ENCODE data around the gene TKT.

TKT gene

GRCh38 chr3:53195066-53195450 lies 60.8 kb downstream of the TKT start:
- no CpG with 5 or more reads among the region's 10 CpGs for WGBS, 2 donors (ENCODE audit: extremely low coverage in 2 of 2, insufficient read length in 2 of 2, insufficient replicate concordance in 1 of 2)
- no peaks in the 10 kb centered on the region for H3K79me1 ChIP-seq (ENCODE audit: low read depth, low read length)
- H3K4me2 ChIP-seq (ENCODE audit: insufficient read depth, low read length, poor library complexity, severe bottlenecking): no peak overlapping the region
- H3K4me3 ChIP-seq (ENCODE audit: low read length in 2 of 2): no peak overlapping the region
- no peak overlapping the region for H2BK15ac ChIP-seq (ENCODE audit: low read length)
- H2BK5ac ChIP-seq (ENCODE audit: low read length): no peak overlapping the region
- H3K9me3 ChIP-seq (replicated peaks in 1 of 2; ENCODE audit: control insufficient read depth in 2 of 2, insufficient read depth in 1 of 2, low read depth in 1 of 2, low read length in 2 of 2): no peaks in the 10 kb centered on the region
- DNase-seq (ENCODE audit: low spot score): no peak
- peaks cover 0 to under 1% of the 10 kb centered on the region in 2 donors for H3K36me3 ChIP-seq (replicated peaks in 1 of 2; ENCODE audit: control insufficient read depth in 2 of 2, insufficient read depth in 2 of 2, low read length in 2 of 2)
- no peak overlapping the region for H3K23ac ChIP-seq (ENCODE audit: low read depth, low read length, poor library complexity)
- no peak overlapping the region for H3K18ac ChIP-seq (ENCODE audit: low read length)
- H2AFZ ChIP-seq (ENCODE audit: low read length): no peak overlapping the region
- H3K27me3 ChIP-seq (ENCODE audit: control insufficient read depth in 3 of 3, insufficient read depth in 3 of 3, low read depth in 1 of 3, low read length in 3 of 3): peaks cover 0 to 19% (median 0%) of the 10 kb centered on the region in 3 experiments
- no peak overlapping the region for H4K91ac ChIP-seq (ENCODE audit: low read depth, low read length, poor library complexity)
- H4K8ac ChIP-seq (ENCODE audit: low read depth, low read length): no peak overlapping the region
- no peak overlapping the region for H2BK120ac ChIP-seq (ENCODE audit: low read depth, low read length)
- H3K4ac ChIP-seq (ENCODE audit: low read length): no peak overlapping the region
- no peak overlapping the region for H3K27ac ChIP-seq (replicated peaks; ENCODE audit: low read length)
- H3K4me1 ChIP-seq (ENCODE audit: control insufficient read depth in 2 of 2, insufficient read depth in 1 of 2, low read depth in 1 of 2, low read length in 2 of 2): peaks cover 6 to 14% of the 10 kb centered on the region in 2 donors
- no peak overlapping the region for H3K9ac ChIP-seq (ENCODE audit: low read depth, low read length, poor library complexity)
- H2AK5ac ChIP-seq (ENCODE audit: low read depth, low read length): no peak overlapping the region
- H2BK12ac ChIP-seq (ENCODE audit: low read length): no peak overlapping the region
- H3K14ac ChIP-seq (ENCODE audit: low read length): no peak overlapping the region

GRCh38 chr3:53194210-53195065 lies 61.4 kb downstream of the TKT start:
- Histone ChIP-seq H4K8ac (ENCODE audit: low read depth, low read length) (no peak overlapping the region), H3K4me2 (ENCODE audit: insufficient read depth, low read length, poor library complexity, severe bottlenecking) (no peak overlapping the region), H3K4ac (ENCODE audit: low read length) (no peak overlapping the region), H2BK15ac (ENCODE audit: low read length) (no peak overlapping the region), H2BK5ac (ENCODE audit: low read length) (no peak overlapping the region), H3K27ac (replicated peaks; ENCODE audit: low read length) (no peak overlapping the region), H3K23ac (ENCODE audit: low read depth, low read length, poor library complexity) (peak overlapping the region; percentile 37), H3K9ac (ENCODE audit: low read depth, low read length, poor library complexity) (no peak overlapping the region), H3K36me3 (replicated peaks in 1 of 2; ENCODE audit: control insufficient read depth in 2 of 2, insufficient read depth in 2 of 2, low read length in 2 of 2) (peaks cover 0 to 2% of the 10 kb centered on the region in 2 donors), H2AK5ac (ENCODE audit: low read depth, low read length) (peak overlapping the region; percentile 85), H4K91ac (ENCODE audit: low read depth, low read length, poor library complexity) (peak overlapping the region; percentile 68), H3K18ac (ENCODE audit: low read length) (peak overlapping the region; percentile 35), H3K27me3 (ENCODE audit: control insufficient read depth in 3 of 3, insufficient read depth in 3 of 3, low read depth in 1 of 3, low read length in 3 of 3) (peaks cover 0 to 24% (median 0%) of the 10 kb centered on the region in 3 experiments), H2BK12ac (ENCODE audit: low read length) (no peak overlapping the region), H3K14ac (ENCODE audit: low read length) (peak overlapping the region; percentile 56), H2AFZ (ENCODE audit: low read length) (peak overlapping the region; percentile 90), H3K9me3 (replicated peaks in 1 of 2; ENCODE audit: control insufficient read depth in 2 of 2, insufficient read depth in 1 of 2, low read depth in 1 of 2, low read length in 2 of 2) (no peaks in the 10 kb centered on the region), H3K4me3 (ENCODE audit: low read length in 2 of 2) (no peak overlapping the region), H3K4me1 (ENCODE audit: control insufficient read depth in 2 of 2, insufficient read depth in 1 of 2, low read depth in 1 of 2, low read length in 2 of 2) (peaks cover 6 to 14% of the 10 kb centered on the region in 2 donors), H3K79me1 (ENCODE audit: low read depth, low read length) (no peaks in the 10 kb centered on the region), H2BK120ac (ENCODE audit: low read depth, low read length) (no peak overlapping the region)
- DNase-seq (ENCODE audit: low spot score): no peak
- no CpG with 5 or more reads among the region's 14 CpGs for WGBS, 2 donors (ENCODE audit: extremely low coverage in 2 of 2, insufficient read length in 2 of 2, insufficient replicate concordance in 1 of 2)

GRCh38 chr3:53193466-53194209 lies 62.2 kb downstream of the TKT start:
- Histone ChIP-seq H2AFZ (ENCODE audit: low read length) (peak overlapping the region; percentile 90), H3K79me1 (ENCODE audit: low read depth, low read length) (no peaks in the 10 kb centered on the region), H3K27ac (replicated peaks; ENCODE audit: low read length) (no peak overlapping the region), H2BK12ac (ENCODE audit: low read length) (no peak overlapping the region), H3K4me3 (ENCODE audit: low read length in 2 of 2) (no peak overlapping the region), H2BK5ac (ENCODE audit: low read length) (no peak overlapping the region), H4K91ac (ENCODE audit: low read depth, low read length, poor library complexity) (no peak overlapping the region), H2BK15ac (ENCODE audit: low read length) (no peak overlapping the region), H3K4me2 (ENCODE audit: insufficient read depth, low read length, poor library complexity, severe bottlenecking) (no peak overlapping the region), H2BK120ac (ENCODE audit: low read depth, low read length) (no peak overlapping the region), H3K9ac (ENCODE audit: low read depth, low read length, poor library complexity) (no peak overlapping the region), H3K27me3 (ENCODE audit: control insufficient read depth in 3 of 3, insufficient read depth in 3 of 3, low read depth in 1 of 3, low read length in 3 of 3) (peaks cover 0 to 24% (median 0%) of the 10 kb centered on the region in 3 experiments), H3K4ac (ENCODE audit: low read length) (no peak overlapping the region), H3K36me3 (replicated peaks in 1 of 2; ENCODE audit: control insufficient read depth in 2 of 2, insufficient read depth in 2 of 2, low read length in 2 of 2) (peaks cover 0 to 2% of the 10 kb centered on the region in 2 donors), H2AK5ac (ENCODE audit: low read depth, low read length) (no peak overlapping the region), H3K14ac (ENCODE audit: low read length) (no peak overlapping the region), H3K4me1 (ENCODE audit: control insufficient read depth in 2 of 2, insufficient read depth in 1 of 2, low read depth in 1 of 2, low read length in 2 of 2) (peaks cover 6 to 14% of the 10 kb centered on the region in 2 donors), H3K9me3 (replicated peaks in 1 of 2; ENCODE audit: control insufficient read depth in 2 of 2, insufficient read depth in 1 of 2, low read depth in 1 of 2, low read length in 2 of 2) (no peaks in the 10 kb centered on the region), H3K18ac (ENCODE audit: low read length) (peak overlapping the region; percentile 49), H3K23ac (ENCODE audit: low read depth, low read length, poor library complexity) (no peak overlapping the region), H4K8ac (ENCODE audit: low read depth, low read length) (no peak overlapping the region)
- no CpG with 5 or more reads among the region's 11 CpGs for WGBS, 2 donors (ENCODE audit: extremely low coverage in 2 of 2, insufficient read length in 2 of 2, insufficient replicate concordance in 1 of 2)
- no peak for DNase-seq (ENCODE audit: low spot score)

- no peak overlapping the region for H2BK120ac ChIP-seq (ENCODE audit: low read depth, low read length)
- H3K18ac ChIP-seq (ENCODE audit: low read length): peak overlapping the region; percentile 17
- no peak overlapping the region for H2AK5ac ChIP-seq (ENCODE audit: low read depth, low read length)
- H3K4ac ChIP-seq (ENCODE audit: low read length): no peak overlapping the region
- no peak overlapping the region for H3K27ac ChIP-seq (replicated peaks; ENCODE audit: low read length)
- no peak overlapping the region for H3K4me3 ChIP-seq (ENCODE audit: low read length in 2 of 2)
- DNase-seq (ENCODE audit: low spot score): no peak
- no peak overlapping the region for H3K9ac ChIP-seq (ENCODE audit: low read depth, low read length, poor library complexity)
- H3K9me3 ChIP-seq (replicated peaks in 1 of 2; ENCODE audit: control insufficient read depth in 2 of 2, insufficient read depth in 1 of 2, low read depth in 1 of 2, low read length in 2 of 2): no peaks in the 10 kb centered on the region
- H4K8ac ChIP-seq (ENCODE audit: low read depth, low read length): no peak overlapping the region
- no peak overlapping the region for H2BK15ac ChIP-seq (ENCODE audit: low read length)
- H3K27me3 ChIP-seq (ENCODE audit: control insufficient read depth in 3 of 3, insufficient read depth in 3 of 3, low read depth in 1 of 3, low read length in 3 of 3): peaks cover 0 to 24% (median 0%) of the 10 kb centered on the region in 3 experiments
- no peak overlapping the region for H3K14ac ChIP-seq (ENCODE audit: low read length)
- WGBS, 2 donors (ENCODE audit: extremely low coverage in 2 of 2, insufficient read length in 2 of 2, insufficient replicate concordance in 1 of 2): no CpG with 5 or more reads among the region's 3 CpGs
- H4K91ac ChIP-seq (ENCODE audit: low read depth, low read length, poor library complexity): no peak overlapping the region
- peaks cover 6 to 14% of the 10 kb centered on the region in 2 donors for H3K4me1 ChIP-seq (ENCODE audit: control insufficient read depth in 2 of 2, insufficient read depth in 1 of 2, low read depth in 1 of 2, low read length in 2 of 2)
- H3K23ac ChIP-seq (ENCODE audit: low read depth, low read length, poor library complexity): no peak overlapping the region
- no peaks in the 10 kb centered on the region for H3K79me1 ChIP-seq (ENCODE audit: low read depth, low read length)
- H2BK12ac ChIP-seq (ENCODE audit: low read length): no peak overlapping the region
- H2AFZ ChIP-seq (ENCODE audit: low read length): peak overlapping the region; percentile 45
- H3K4me2 ChIP-seq (ENCODE audit: insufficient read depth, low read length, poor library complexity, severe bottlenecking): no peak overlapping the region
- no peak overlapping the region for H2BK5ac ChIP-seq (ENCODE audit: low read length)
- peaks cover 0 to 2% of the 10 kb centered on the region in 2 donors for H3K36me3 ChIP-seq (replicated peaks in 1 of 2; ENCODE audit: control insufficient read depth in 2 of 2, insufficient read depth in 2 of 2, low read length in 2 of 2)
These were observed 63.2 kb downstream of the TKT start for GRCh38 chr3:53192608-53193007.
